ENCODE results near the gene NID1.

The NID1 gene

GRCh38 chr1:236038034-236038433 is 26.9 kb downstream of the NID1 start:
- TF ChIP-seq, protein P1, sequence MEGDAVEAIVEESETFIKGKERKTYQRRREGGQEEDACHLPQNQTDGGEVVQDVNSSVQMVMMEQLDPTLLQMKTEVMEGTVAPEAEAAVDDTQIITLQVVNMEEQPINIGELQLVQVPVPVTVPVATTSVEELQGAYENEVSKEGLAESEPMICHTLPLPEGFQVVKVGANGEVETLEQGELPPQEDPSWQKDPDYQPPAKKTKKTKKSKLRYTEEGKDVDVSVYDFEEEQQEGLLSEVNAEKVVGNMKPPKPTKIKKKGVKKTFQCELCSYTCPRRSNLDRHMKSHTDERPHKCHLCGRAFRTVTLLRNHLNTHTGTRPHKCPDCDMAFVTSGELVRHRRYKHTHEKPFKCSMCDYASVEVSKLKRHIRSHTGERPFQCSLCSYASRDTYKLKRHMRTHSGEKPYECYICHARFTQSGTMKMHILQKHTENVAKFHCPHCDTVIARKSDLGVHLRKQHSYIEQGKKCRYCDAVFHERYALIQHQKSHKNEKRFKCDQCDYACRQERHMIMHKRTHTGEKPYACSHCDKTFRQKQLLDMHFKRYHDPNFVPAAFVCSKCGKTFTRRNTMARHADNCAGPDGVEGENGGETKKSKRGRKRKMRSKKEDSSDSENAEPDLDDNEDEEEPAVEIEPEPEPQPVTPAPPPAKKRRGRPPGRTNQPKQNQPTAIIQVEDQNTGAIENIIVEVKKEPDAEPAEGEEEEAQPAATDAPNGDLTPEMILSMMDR (IDR thresholded peaks at IDR 0.05; ENCODE audit: borderline replicate concordance, extremely low read depth, low read length, poor library complexity, severe bottlenecking) = no peak
- no peak for TF ChIP-seq EZH2 (IDR thresholded peaks at IDR 0.05; ENCODE audit: borderline replicate concordance, low read depth, low read length, severe bottlenecking)
- DNase-seq (no peak), ATAC-seq (ENCODE audit: insufficient read depth, low read depth) (no peak)
- Histone ChIP-seq H3K4me1 (ENCODE audit: insufficient read depth, low read length) (no peaks in the 10 kb centered on the region), H3K4me2 (ENCODE audit: insufficient read depth, low read length) (no peak overlapping the region), H3K9me3 (ENCODE audit: insufficient read depth, low read length, severe bottlenecking) (peaks cover 2% of the 10 kb centered on the region), H4K20me1 (ENCODE audit: insufficient read depth, low read length) (no peaks in the 10 kb centered on the region), H3K27ac (ENCODE audit: low read length) (no peak overlapping the region), H3K4me3 (ENCODE audit: low read depth in 1 of 2, low read length in 2 of 2) (no peak overlapping the region), H3K36me3 (ENCODE audit: insufficient read depth, low read length) (no peaks in the 10 kb centered on the region), H3K27me3 (ENCODE audit: insufficient read depth, low read length, poor library complexity) (no peaks in the 10 kb centered on the region), H2AFZ (ENCODE audit: low read depth, low read length) (no peak overlapping the region), H3K79me2 (ENCODE audit: insufficient read depth, low read length) (no peaks in the 10 kb centered on the region), H3K9ac (ENCODE audit: low read depth, low read length) (no peak overlapping the region)

- TF ChIP-seq, protein P1 (IDR thresholded peaks at IDR 0.05; ENCODE audit: borderline replicate concordance, extremely low read depth, low read length, poor library complexity, severe bottlenecking) = no peak
- TF ChIP-seq EZH2 (IDR thresholded peaks at IDR 0.05; ENCODE audit: borderline replicate concordance, low read depth, low read length, severe bottlenecking) = no peak
- no peaks in the 10 kb centered on the region for H3K27me3 ChIP-seq (ENCODE audit: insufficient read depth, low read length, poor library complexity)
- no peak overlapping the region for H3K4me2 ChIP-seq (ENCODE audit: insufficient read depth, low read length)
- DNase-seq (no peak), ATAC-seq (ENCODE audit: insufficient read depth, low read depth) (no peak)
- no peaks in the 10 kb centered on the region for H3K9me3 ChIP-seq (ENCODE audit: insufficient read depth, low read length, severe bottlenecking)
- H3K36me3 ChIP-seq (ENCODE audit: insufficient read depth, low read length) = no peaks in the 10 kb centered on the region
- H3K9ac ChIP-seq (ENCODE audit: low read depth, low read length) = no peak overlapping the region
- no peak overlapping the region for H2AFZ ChIP-seq (ENCODE audit: low read depth, low read length)
- no peaks in the 10 kb centered on the region for H3K4me1 ChIP-seq (ENCODE audit: insufficient read depth, low read length)
- no peaks in the 10 kb centered on the region for H4K20me1 ChIP-seq (ENCODE audit: insufficient read depth, low read length)
- no peak overlapping the region for H3K4me3 ChIP-seq (ENCODE audit: low read depth in 1 of 2, low read length in 2 of 2)
- no peaks in the 10 kb centered on the region for H3K79me2 ChIP-seq (ENCODE audit: insufficient read depth, low read length)
- no peak overlapping the region for H3K27ac ChIP-seq (ENCODE audit: low read length)
Observed at GRCh38 chr1:236035681-236036101, 29.2 kb downstream of the NID1 start.

- TF ChIP-seq, protein P1 (IDR thresholded peaks at IDR 0.05; ENCODE audit: borderline replicate concordance, extremely low read depth, low read length, poor library complexity, severe bottlenecking) = no peak
- TF ChIP-seq EZH2 (IDR thresholded peaks at IDR 0.05; ENCODE audit: borderline replicate concordance, low read depth, low read length, severe bottlenecking) = no peak
- no peak for DNase-seq
Observed at GRCh38 chr1:236033336-236033735, 31.6 kb downstream of the NID1 start.

DNA sequence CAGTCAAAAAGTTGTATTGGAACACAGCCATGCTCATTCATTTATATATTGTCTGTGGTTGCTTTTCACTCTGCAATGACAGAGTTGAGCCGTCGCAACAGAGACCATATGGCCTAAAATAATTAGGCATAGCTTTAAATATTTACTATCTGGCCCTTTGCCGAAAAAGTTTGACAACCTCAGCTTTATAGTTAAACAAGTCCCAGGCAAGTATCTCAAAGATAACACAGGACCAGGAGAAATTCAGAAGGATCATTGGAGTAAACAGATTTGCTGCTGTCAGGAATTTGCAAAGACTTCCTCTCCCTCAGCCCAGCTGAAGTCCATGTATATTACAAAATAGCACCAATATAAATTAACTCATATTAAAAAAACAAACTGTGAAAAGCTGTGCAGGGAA is 34.4 kb downstream of the NID1 start:
- Histone ChIP-seq H3K9ac (ENCODE audit: low read depth, low read length) (no peak overlapping the region), H3K27ac (ENCODE audit: low read length) (no peak overlapping the region), H3K36me3 (ENCODE audit: insufficient read depth, low read length) (no peaks in the 10 kb centered on the region), H3K27me3 (ENCODE audit: insufficient read depth, low read length, poor library complexity) (no peaks in the 10 kb centered on the region), H3K4me1 (ENCODE audit: insufficient read depth, low read length) (no peaks in the 10 kb centered on the region), H4K20me1 (ENCODE audit: insufficient read depth, low read length) (no peaks in the 10 kb centered on the region), H3K4me3 (ENCODE audit: low read depth in 1 of 2, low read length in 2 of 2) (no peak overlapping the region), H3K4me2 (ENCODE audit: insufficient read depth, low read length) (no peak overlapping the region), H3K79me2 (ENCODE audit: insufficient read depth, low read length) (no peaks in the 10 kb centered on the region), H3K9me3 (ENCODE audit: insufficient read depth, low read length, severe bottlenecking) (no peaks in the 10 kb centered on the region), H2AFZ (ENCODE audit: low read depth, low read length) (no peak overlapping the region)
- ATAC-seq (ENCODE audit: insufficient read depth, low read depth) (no peak), DNase-seq (no peak)
- TF ChIP-seq, protein P1 (IDR thresholded peaks at IDR 0.05; ENCODE audit: borderline replicate concordance, extremely low read depth, low read length, poor library complexity, severe bottlenecking) = no peak

More at GRCh38 chr1:236033336-236033735, 31.6 kb downstream of the NID1 start:
- Histone ChIP-seq H3K4me2 (ENCODE audit: insufficient read depth, low read length) (no peak overlapping the region), H2AFZ (ENCODE audit: low read depth, low read length) (no peak overlapping the region), H3K79me2 (ENCODE audit: insufficient read depth, low read length) (no peaks in the 10 kb centered on the region), H3K4me1 (ENCODE audit: insufficient read depth, low read length) (no peaks in the 10 kb centered on the region), H3K36me3 (ENCODE audit: insufficient read depth, low read length) (no peaks in the 10 kb centered on the region), H3K27ac (ENCODE audit: low read length) (no peak overlapping the region), H3K4me3 (ENCODE audit: low read depth in 1 of 2, low read length in 2 of 2) (no peak overlapping the region), H3K9me3 (ENCODE audit: insufficient read depth, low read length, severe bottlenecking) (no peaks in the 10 kb centered on the region), H3K27me3 (ENCODE audit: insufficient read depth, low read length, poor library complexity) (no peaks in the 10 kb centered on the region), H3K9ac (ENCODE audit: low read depth, low read length) (no peak overlapping the region), H4K20me1 (ENCODE audit: insufficient read depth, low read length) (no peaks in the 10 kb centered on the region)
- ATAC-seq (ENCODE audit: insufficient read depth, low read depth) = no peak
